Measurements from ENCODE around the gene PFN3.
"Not testable (repeated sequence)": the region's sequence is repeated elsewhere in the genome, so short reads cannot be mapped to it uniquely, and the experiment has no call there.

Gene PFN3

DNA sequence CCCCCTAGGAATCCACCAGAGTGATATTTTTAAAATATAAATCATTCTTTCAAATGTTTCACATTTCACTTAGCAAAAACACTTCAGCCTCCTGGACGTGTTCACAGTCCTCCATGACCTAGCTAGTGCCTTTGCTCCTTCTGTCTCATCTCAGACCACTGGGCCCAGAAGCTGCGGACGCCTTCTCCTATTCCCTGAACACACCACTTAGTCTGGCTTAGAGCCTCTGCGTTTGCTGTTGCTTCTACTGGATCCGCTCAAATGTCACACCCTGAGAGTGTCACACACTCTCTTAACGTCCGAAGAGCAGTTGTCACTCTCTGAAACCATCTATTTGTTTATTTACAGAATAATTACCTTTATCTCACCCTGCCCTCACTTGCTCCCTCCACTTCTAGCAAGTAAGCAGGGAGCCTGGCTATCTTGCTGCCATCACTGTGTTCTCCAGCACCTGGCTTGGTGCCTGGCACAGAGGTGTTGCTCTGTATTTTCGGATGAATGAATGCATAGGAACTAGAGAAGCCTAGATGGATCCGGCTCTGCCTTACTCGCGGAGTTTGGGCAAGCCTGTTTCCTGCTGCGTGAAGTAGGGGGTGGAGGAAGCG, 24.8 kb upstream of the PFN3 start:
- no peak for DNase-seq (ENCODE audit: low spot score)

GRCh38 chr5:177423671-177424070, 23.2 kb upstream of the PFN3 start:
- no peak for DNase-seq (ENCODE audit: low spot score)

- no peak for DNase-seq (ENCODE audit: low spot score)
Observed at GRCh38 chr5:177421062-177421798, 20.8 kb upstream of the PFN3 start.

DNA sequence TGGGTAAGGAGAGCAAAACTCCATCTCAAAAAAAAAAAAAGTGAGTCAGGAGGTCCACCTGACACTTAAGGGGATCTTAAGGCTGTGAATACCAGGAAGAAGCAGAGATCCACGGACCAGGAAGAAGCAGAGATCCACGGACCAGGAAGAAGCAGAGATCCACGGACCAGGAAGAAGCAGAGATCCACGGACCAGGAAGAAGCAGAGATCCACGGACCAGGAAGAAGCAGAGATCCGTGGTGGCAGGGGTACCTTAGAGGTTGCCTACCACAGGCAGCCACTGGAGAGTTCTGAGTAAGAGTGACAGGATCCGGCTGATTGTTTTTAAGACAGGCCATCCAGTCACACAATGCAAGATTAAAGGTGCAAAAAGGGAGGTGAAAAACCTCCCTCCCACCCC, 20.0 kb upstream of the PFN3 start:
- not testable (repeated sequence) for DNase-seq (ENCODE audit: low spot score)

- no peak for DNase-seq (ENCODE audit: low spot score)
Observed at GRCh38 chr5:177419046-177419445, 18.6 kb upstream of the PFN3 start.

DNA sequence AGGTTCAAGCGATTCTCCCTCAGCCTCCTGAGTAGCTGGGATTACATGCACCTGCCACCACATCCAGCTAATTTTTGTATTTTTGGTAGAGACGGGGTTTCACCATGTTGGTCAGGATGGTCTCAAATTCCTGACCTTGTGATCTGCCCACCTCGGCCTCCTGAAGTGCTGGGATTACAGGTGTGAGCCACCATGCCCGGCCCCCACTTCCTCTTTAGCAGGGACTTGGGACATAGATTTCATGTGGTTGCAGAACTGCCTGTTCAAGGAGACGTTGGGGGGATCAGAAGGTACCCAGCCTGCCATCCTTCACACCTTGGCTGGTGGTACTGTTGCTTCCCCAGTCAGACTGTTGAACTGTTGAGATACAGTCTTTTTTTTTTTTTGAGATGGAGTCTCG, 16.6 kb upstream of the PFN3 start:
- not testable (repeated sequence) for DNase-seq (ENCODE audit: low spot score)

- no peak for DNase-seq (ENCODE audit: low spot score)
Observed at GRCh38 chr5:177414481-177414880, 14.0 kb upstream of the PFN3 start.

DNA sequence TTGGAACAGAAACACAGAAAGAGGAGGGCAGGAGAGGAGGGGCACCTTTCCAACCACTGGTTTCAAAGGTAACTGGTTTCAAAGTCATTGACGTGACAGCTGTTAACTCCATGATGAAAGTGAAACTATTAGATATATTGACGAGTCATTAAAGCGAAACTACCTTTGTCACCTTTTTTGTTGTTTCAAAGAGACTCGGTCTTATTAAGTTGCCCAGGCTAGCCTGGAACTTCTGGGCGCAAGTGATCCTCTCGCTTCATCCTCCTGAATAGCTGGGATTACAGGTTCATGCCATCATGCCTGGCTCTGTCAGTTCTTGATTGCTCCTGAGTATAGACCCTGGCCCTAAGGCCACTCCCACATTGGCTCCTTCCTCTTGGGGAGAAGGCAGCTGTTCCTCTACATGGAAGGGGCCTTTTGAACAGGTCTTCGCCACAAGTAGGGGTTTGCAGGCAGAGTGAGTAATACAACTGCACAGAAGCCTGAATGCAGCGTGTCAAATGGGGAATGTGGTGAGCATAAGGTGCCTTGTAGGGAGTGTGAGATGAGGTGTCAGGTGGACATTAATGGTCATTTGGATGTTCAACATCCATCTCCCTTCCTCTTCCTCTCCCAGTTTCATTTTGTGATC, 12.3 kb upstream of the PFN3 start:
- DNase-seq (ENCODE audit: low spot score): no peak

- no peak for DNase-seq (ENCODE audit: low spot score)
Observed at GRCh38 chr5:177410575-177410974, 10.1 kb upstream of the PFN3 start.

GRCh38 chr5:177409043-177409801, 8.8 kb upstream of the PFN3 start, which contains the start of gene F12:
Gene F12, minus strand, starts transcription at chr5:177409564. Its CDS starts 37 bp downstream, at chr5:177409527.
- DNase-seq (ENCODE audit: low spot score): no peak

GRCh38 chr5:177405805-177406204, 5.3 kb upstream of the PFN3 start:
- no peak for DNase-seq (ENCODE audit: low spot score)

GRCh38 chr5:177405312-177405711, 4.9 kb upstream of the PFN3 start:
- DNase-seq (ENCODE audit: low spot score): no peak

DNA sequence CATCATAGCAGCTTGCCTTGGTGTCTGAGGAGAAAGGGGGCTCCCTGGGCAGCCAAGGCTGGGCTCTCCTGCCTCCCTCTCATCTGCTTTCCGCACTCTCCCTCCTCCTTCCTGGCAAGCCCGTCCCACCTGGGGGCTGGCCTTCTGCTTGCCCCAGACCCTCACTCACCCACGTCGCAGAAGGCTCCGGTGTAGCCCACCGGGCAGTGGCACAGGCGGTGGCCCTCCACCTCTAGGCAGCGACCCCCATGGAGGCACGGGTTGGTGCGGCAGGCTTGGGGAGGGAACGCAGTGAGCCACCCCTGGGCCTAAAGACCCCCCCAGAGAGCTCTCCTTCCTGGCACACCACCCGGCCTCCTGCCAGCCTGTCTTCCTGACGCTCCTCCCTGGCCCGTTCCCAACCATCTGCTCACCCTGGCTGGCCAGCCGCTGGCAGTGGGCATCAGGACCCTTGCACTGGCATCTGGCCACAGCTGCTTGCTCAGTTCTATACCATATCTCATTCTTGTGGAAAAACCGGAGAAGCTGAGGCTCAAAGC, 4.2 kb upstream of the PFN3 start:
- no peak for DNase-seq (ENCODE audit: low spot score)

DNA sequence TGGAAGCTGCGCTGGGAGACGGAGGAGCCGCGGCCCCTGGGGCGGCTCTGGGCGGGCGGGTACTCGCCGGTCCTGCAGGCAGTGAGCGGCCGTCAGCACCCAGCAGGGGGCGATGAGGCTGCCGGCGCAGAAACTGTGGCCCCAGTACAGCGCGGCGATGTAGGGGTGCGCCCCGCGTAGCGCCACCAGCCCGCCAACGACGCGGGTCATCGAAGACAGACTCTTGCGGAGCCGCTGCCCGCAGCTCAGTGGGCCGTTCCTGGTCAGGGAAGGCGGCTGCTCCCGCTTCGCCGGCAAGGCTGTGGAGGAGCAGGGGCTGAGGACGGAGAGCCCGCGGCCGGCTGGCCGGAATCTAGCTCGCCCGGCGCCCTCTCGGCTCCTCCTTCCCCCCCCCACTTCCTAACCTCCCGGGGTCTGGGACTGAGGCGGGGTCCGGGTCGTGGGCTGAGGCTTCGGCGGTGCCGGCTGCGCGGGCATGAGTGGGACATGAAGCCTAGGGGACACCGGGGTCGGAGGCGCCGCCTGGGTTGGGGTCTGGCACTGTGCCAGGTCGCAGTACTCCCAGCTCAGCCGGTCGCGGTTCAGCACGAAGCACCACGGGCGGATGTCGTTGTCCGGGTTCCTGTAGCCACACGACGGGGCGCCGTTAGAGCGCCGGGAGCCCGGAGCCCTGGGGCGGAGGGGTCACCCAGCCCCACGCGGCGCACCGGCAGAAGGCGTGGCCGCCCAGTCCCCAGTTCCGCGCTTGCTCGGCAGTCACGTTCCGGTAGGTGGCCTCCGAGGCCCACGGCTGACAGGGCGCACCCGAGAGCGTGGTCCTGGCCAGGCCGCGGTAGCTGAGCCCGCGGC, 3.6 kb upstream of the PFN3 start:
- DNase-seq (ENCODE audit: low spot score): peak; percentile 89

- no peak for DNase-seq (ENCODE audit: low spot score)
Observed at GRCh38 chr5:177403102-177403791, 2.8 kb upstream of the PFN3 start.

DNA sequence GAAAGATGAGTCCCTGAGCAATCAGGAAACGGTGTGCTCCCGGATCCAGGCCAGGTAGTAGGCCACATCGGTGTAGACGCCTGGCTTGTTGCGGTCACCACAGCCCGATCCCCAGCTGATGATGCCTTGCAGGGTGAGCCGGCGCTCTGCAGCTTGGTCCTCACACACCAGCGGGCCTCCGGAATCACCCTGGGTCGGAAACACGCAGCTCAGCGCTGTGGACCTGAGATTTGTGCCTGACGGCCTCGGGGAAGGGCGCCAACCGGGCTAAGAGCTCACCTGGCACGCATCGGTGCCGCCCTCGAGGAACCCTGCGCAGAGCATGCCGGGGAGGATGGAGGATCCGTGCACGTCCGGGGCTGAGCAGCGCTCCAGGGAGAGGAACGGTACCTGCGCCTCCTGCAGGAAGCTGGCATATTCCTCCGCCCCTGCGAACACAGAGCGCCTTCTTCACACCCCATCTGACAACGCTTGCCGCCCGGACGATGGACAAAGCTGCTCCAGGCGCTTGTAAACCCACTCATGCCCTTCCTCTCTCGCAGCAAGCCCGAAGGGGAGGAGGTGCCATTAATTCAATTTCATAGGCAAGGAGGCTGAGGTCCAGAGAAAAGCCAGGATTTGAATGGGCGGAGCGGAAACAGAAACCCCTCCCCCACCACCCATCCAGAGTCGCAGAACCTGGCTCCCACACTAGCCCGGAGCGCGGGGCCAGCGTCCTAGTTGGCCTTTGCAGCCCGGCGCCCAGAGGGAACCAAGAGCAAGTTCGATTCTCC, 2.0 kb upstream of the PFN3 start:
- peak; percentile 61 for DNase-seq (ENCODE audit: low spot score)

- no peak for DNase-seq (ENCODE audit: low spot score)
Observed at GRCh38 chr5:177397875-177398390, 2.5 kb downstream of the PFN3 start.

GRCh38 chr5:177396807-177397206, 3.7 kb downstream of the PFN3 start:
- no peak for DNase-seq (ENCODE audit: low spot score)

- DNase-seq (ENCODE audit: low spot score): no peak
Observed at GRCh38 chr5:177396078-177396477, 4.4 kb downstream of the PFN3 start.

DNA sequence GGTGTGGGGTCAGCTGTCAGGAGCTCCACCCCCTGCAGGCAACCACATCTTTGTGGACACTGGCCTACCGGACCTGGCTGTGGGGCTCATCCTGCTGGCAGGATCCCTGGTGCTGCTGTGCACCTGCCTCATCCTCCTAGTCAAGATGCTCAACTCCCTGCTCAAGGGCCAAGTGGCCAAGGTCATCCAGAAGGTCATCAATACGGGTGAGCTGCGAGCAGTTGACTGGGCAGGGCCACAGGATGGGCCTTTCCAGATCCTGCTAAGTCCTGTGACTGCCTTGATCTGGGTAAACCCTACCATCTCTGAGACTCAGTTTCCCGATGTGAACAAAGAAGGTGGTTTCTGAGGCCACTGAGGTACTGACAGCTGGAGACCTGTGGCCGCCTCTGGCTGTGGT, 6.5 kb downstream of the PFN3 start:
- no peak for DNase-seq (ENCODE audit: low spot score)

Measured in germinal center (tissue), 1 donor.